HUES6 (cell line): ENCODE data around the gene TTLL10.

Source experiments
- H3K27ac ChIP-seq: 2 replicates; pipeline ENCODE4 v1.7.0; 2013; ENCODE audit warnings: low read depth, mild to moderate bottlenecking, low read length, inconsistent platforms
- H3K27me3 ChIP-seq: 2 replicates; pipeline ENCODE4 v1.6.1; 2013; ENCODE audit warnings: low read length; ENCODE audit not compliant: control insufficient read depth, insufficient read depth
- H3K36me3 ChIP-seq: 2 replicates; pipeline ENCODE4 v1.6.1; 2013; ENCODE audit warnings: low read length; ENCODE audit not compliant: control insufficient read depth, insufficient read depth
- H3K4me1 ChIP-seq: 2 replicates; pipeline ENCODE4 v1.6.1; 2013; ENCODE audit warnings: low read length; ENCODE audit not compliant: control insufficient read depth, insufficient read depth
- H3K4me3 ChIP-seq: 2 replicates; pipeline ENCODE4 v1.5.1; 2013; ENCODE audit warnings: low read depth, low read length
- H3K9ac ChIP-seq: one replicate; pipeline ENCODE4 v1.6.1; 2013; ENCODE audit warnings: mild to moderate bottlenecking, low read length
- H3K9me3 ChIP-seq: 2 replicates; pipeline ENCODE4 v1.6.1; 2013; ENCODE audit warnings: low read depth, low read length; ENCODE audit not compliant: control insufficient read depth, insufficient read depth

Gene TTLL10

GRCh38 chr1:1166642-1167397, 6.9 kb upstream of the TTLL10 start:
- Histone ChIP-seq H3K9ac (no peak overlapping the region), H3K36me3 (no peaks in the 10 kb centered on the region), H3K27ac (no peak overlapping the region), H3K4me3 (no peak overlapping the region), H3K27me3 (peaks cover 4% of the 10 kb centered on the region; the same call in 1 of the 2 replicates), H3K4me1 (peaks cover 40% of the 10 kb centered on the region), H3K9me3 (no peaks in the 10 kb centered on the region)

GRCh38 chr1:1167398-1167821, 6.3 kb upstream of the TTLL10 start:
- H3K27me3 ChIP-seq: peaks cover 4% of the 10 kb centered on the region; the same call in 1 of the 2 replicates
- peaks cover 36% of the 10 kb centered on the region for H3K4me1 ChIP-seq
- H3K36me3 ChIP-seq: no peaks in the 10 kb centered on the region
- no peak overlapping the region for H3K4me3 ChIP-seq
- H3K9me3 ChIP-seq: no peaks in the 10 kb centered on the region
- no peak overlapping the region for H3K27ac ChIP-seq
- H3K9ac ChIP-seq: no peak overlapping the region

- Histone ChIP-seq H3K27ac (no peak overlapping the region), H3K4me1 (peaks cover 33% of the 10 kb centered on the region), H3K27me3 (peaks cover 4% of the 10 kb centered on the region; the same call in 1 of the 2 replicates), H3K9ac (no peak overlapping the region), H3K36me3 (no peaks in the 10 kb centered on the region), H3K9me3 (no peaks in the 10 kb centered on the region), H3K4me3 (no peak overlapping the region)
These were observed 5.7 kb upstream of the TTLL10 start for GRCh38 chr1:1167841-1168450.

GRCh38 chr1:1168451-1169411, 4.9 kb upstream of the TTLL10 start:
- peaks cover 4% of the 10 kb centered on the region; the same call in 1 of the 2 replicates for H3K27me3 ChIP-seq
- H3K9ac ChIP-seq: no peak overlapping the region
- no peaks in the 10 kb centered on the region for H3K36me3 ChIP-seq
- peaks cover 35% of the 10 kb centered on the region for H3K4me1 ChIP-seq
- H3K4me3 ChIP-seq: no peak overlapping the region
- no peaks in the 10 kb centered on the region for H3K9me3 ChIP-seq
- no peak overlapping the region for H3K27ac ChIP-seq

GRCh38 chr1:1169429-1170214, 4.1 kb upstream of the TTLL10 start:
- H3K4me1 ChIP-seq: peaks cover 27% of the 10 kb centered on the region
- no peak overlapping the region for H3K4me3 ChIP-seq
- H3K36me3 ChIP-seq: no peaks in the 10 kb centered on the region
- H3K27ac ChIP-seq: no peak overlapping the region
- H3K27me3 ChIP-seq: no peaks in the 10 kb centered on the region; the same call in 1 of the 2 replicates
- no peaks in the 10 kb centered on the region for H3K9me3 ChIP-seq
- no peak overlapping the region for H3K9ac ChIP-seq

GRCh38 chr1:1170215-1171091, 3.2 kb upstream of the TTLL10 start:
- Histone ChIP-seq H3K4me3 (no peak overlapping the region), H3K9me3 (peaks cover 3% of the 10 kb centered on the region; the same call in 1 of the 2 replicates), H3K27me3 (peaks cover 2% of the 10 kb centered on the region; the same call in 1 of the 2 replicates), H3K4me1 (peaks cover 19% of the 10 kb centered on the region; the same call in 1 of the 2 replicates), H3K36me3 (no peaks in the 10 kb centered on the region), H3K27ac (no peak overlapping the region), H3K9ac (no peak overlapping the region)

- no peak overlapping the region for H3K9ac ChIP-seq
- H3K4me3 ChIP-seq: no peak overlapping the region
- peaks cover 5% of the 10 kb centered on the region; the same call in 1 of the 2 replicates for H3K27me3 ChIP-seq
- peaks cover 4% of the 10 kb centered on the region; the same call in 1 of the 2 replicates for H3K9me3 ChIP-seq
- H3K27ac ChIP-seq: no peak overlapping the region
- peaks cover 17% of the 10 kb centered on the region for H3K4me1 ChIP-seq
- H3K36me3 ChIP-seq: no peaks in the 10 kb centered on the region
These were observed 2.5 kb upstream of the TTLL10 start for GRCh38 chr1:1171161-1171545.

- H3K27ac ChIP-seq: no peak overlapping the region
- no peaks in the 10 kb centered on the region for H3K36me3 ChIP-seq
- peaks cover 9% of the 10 kb centered on the region; the same call in 1 of the 2 replicates for H3K27me3 ChIP-seq
- peaks cover 22% of the 10 kb centered on the region for H3K4me1 ChIP-seq
- H3K9ac ChIP-seq: no peak overlapping the region
- no peak overlapping the region for H3K4me3 ChIP-seq
- peaks cover 4% of the 10 kb centered on the region; the same call in 1 of the 2 replicates for H3K9me3 ChIP-seq
These were observed 1.9 kb upstream of the TTLL10 start for GRCh38 chr1:1171546-1172340.
